ENCODE measurements around the gene RPS18.

DNA sequence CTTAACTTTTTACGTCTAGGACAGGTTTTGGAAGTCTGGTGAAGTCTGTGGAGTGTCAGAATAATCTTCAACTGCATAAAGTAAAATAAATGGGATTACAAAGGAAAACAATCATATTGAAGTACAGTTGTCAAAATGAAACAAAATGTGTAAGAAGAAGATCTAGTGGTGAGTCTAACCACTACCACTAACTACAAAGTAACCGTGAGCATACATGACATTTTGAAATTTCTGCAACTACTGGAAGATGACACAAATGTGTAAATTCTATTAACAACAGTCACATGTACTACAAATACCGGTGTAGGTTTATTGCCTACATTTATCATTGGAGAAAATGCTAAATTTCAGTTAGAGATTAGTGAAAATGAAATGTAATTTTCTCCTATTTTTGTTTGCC is 29.9 kb upstream of the RPS18 start:
- TF ChIP-seq GATA2 (IDR thresholded peaks at IDR 0.05; ENCODE audit: low read depth, low read length) (no peak), GATA3 (IDR thresholded peaks at IDR 0.05; ENCODE audit: low read depth, low read length) (no peak)

Data from SH-SY5Y (cell line).